ENCODE results near the gene SLC38A9. TPM values are rescaled to one million over a fixed set of nuclear protein-coding genes. Genes with fewer than 3 reads are reported as not detected.

The SLC38A9 gene
- total and polyA plus RNA-seq, 10 donors = 7.9 to 45.0 (median 27.5) TPM

- Histone ChIP-seq H3K27me3 (replicated peaks in 1 of 7) (no peaks in the 10 kb centered on the region), H3K4me3 (no peak overlapping the region), H3K4me1 (peaks cover 0 to 3% (median 0%) of the 10 kb centered on the region in 6 donors), H3K9me3 (no peaks in the 10 kb centered on the region), H3K36me3 (peaks cover 0 to 8% (median 0%) of the 10 kb centered on the region in 6 donors), H3K27ac (no peak overlapping the region)
- 80 to 86% (median 85%) methylated on average over 2 of the region's 2 CpGs for WGBS, 5 donors
- DNase-seq = no peak
- TF ChIP-seq POLR2AphosphoS5 (IDR thresholded peaks at IDR 0.05) (no peak), POLR2A (IDR thresholded peaks at IDR 0.05) (no peak)
- TF ChIP-seq, protein P1, sequence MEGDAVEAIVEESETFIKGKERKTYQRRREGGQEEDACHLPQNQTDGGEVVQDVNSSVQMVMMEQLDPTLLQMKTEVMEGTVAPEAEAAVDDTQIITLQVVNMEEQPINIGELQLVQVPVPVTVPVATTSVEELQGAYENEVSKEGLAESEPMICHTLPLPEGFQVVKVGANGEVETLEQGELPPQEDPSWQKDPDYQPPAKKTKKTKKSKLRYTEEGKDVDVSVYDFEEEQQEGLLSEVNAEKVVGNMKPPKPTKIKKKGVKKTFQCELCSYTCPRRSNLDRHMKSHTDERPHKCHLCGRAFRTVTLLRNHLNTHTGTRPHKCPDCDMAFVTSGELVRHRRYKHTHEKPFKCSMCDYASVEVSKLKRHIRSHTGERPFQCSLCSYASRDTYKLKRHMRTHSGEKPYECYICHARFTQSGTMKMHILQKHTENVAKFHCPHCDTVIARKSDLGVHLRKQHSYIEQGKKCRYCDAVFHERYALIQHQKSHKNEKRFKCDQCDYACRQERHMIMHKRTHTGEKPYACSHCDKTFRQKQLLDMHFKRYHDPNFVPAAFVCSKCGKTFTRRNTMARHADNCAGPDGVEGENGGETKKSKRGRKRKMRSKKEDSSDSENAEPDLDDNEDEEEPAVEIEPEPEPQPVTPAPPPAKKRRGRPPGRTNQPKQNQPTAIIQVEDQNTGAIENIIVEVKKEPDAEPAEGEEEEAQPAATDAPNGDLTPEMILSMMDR (IDR thresholded peaks at IDR 0.05 in 8 of 11, conservative IDR thresholded peaks at IDR 0.05 in 3 of 11) = no peak
- intact Hi-C loops (cut with DNase I; ENCODE audit: low total_unique reads) = loop anchor here (10.0 kb wide), 1 partner anchor 276 kb away; no protein-coding TSS in a partner anchor
Observed at GRCh38 chr5:55680353-55680752, 31.8 kb downstream of the SLC38A9 start.

- intact Hi-C loops (cut with DNase I; ENCODE audit: low total_unique reads) = no loop called here
- DNase-seq = no peak
Observed at GRCh38 chr5:55679556-55679955, 32.6 kb downstream of the SLC38A9 start.

DNA sequence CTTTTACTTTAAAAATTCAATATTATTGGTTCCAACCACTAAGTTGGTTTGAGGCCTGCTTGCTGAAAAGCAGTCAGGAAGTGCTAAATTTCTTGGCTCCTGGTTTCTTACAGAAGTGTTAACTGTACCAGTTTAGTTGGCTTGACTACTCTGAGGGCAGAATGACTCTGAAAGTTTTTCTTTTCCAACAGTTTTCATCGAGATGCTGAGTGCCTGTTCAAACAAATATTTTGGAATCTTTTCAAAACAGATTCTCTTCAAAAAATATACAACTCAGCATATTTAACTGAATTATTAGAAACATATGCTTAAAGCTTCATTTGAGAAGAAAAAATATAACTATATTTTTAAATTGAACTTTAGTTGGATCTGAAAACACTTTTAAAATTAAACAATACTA lies 37.0 kb downstream of the SLC38A9 start:
- WGBS, 5 donors = 61 to 73% (median 70%) methylated on average over 1 of the region's 1 CpG
- TF ChIP-seq, protein P1 (IDR thresholded peaks at IDR 0.05 in 8 of 11, conservative IDR thresholded peaks at IDR 0.05 in 3 of 11) = no peak
- no peak for TF ChIP-seq POLR2AphosphoS5 (IDR thresholded peaks at IDR 0.05)
- no peak for TF ChIP-seq POLR2A (IDR thresholded peaks at IDR 0.05)
- Histone ChIP-seq H3K27ac (no peak overlapping the region), H3K9me3 (no peaks in the 10 kb centered on the region), H3K27me3 (replicated peaks in 1 of 7) (no peaks in the 10 kb centered on the region), H3K4me3 (no peak overlapping the region), H3K36me3 (peaks cover 0 to 17% (median 0%) of the 10 kb centered on the region in 6 donors), H3K4me1 (peaks cover 0 to 4% (median 0%) of the 10 kb centered on the region in 6 donors)
- intact Hi-C loops (cut with DNase I; ENCODE audit: low total_unique reads) = no loop called here
- DNase-seq = no peak

More at GRCh38 chr5:55679556-55679955, 32.6 kb downstream of the SLC38A9 start:
- Histone ChIP-seq H3K4me3 (no peak overlapping the region), H3K36me3 (peaks cover 0 to 8% (median 0%) of the 10 kb centered on the region in 6 donors), H3K4me1 (peaks cover 0 to 7% (median 0%) of the 10 kb centered on the region in 6 donors), H3K27me3 (replicated peaks in 1 of 7) (no peaks in the 10 kb centered on the region), H3K27ac (no peak overlapping the region), H3K9me3 (no peaks in the 10 kb centered on the region)
- TF ChIP-seq, protein P1 (IDR thresholded peaks at IDR 0.05 in 8 of 11, conservative IDR thresholded peaks at IDR 0.05 in 3 of 11) = no peak
- TF ChIP-seq POLR2A (IDR thresholded peaks at IDR 0.05) (no peak), POLR2AphosphoS5 (IDR thresholded peaks at IDR 0.05) (no peak)
- 0 to 94% (median 50%) methylated on average over 1 of the region's 1 CpG for WGBS, 5 donors

GRCh38 chr5:55674340-55674739 lies 37.8 kb downstream of the SLC38A9 start:
- no peak overlapping the region for H3K27ac ChIP-seq
- DNase-seq = no peak
- no peak overlapping the region for H3K4me3 ChIP-seq
- peaks cover 0 to 4% (median 0%) of the 10 kb centered on the region in 6 donors for H3K4me1 ChIP-seq
- no peaks in the 10 kb centered on the region for H3K9me3 ChIP-seq
- TF ChIP-seq, protein P1 (IDR thresholded peaks at IDR 0.05 in 8 of 11, conservative IDR thresholded peaks at IDR 0.05 in 3 of 11) = no peak
- TF ChIP-seq POLR2AphosphoS5 (IDR thresholded peaks at IDR 0.05) (no peak), POLR2A (IDR thresholded peaks at IDR 0.05) (no peak)
- H3K36me3 ChIP-seq = peaks cover 0 to 23% (median 0%) of the 10 kb centered on the region in 6 donors
- WGBS, 5 donors = 45 to 93% (median 62%) methylated on average over 2 of the region's 2 CpGs
- intact Hi-C loops (cut with DNase I; ENCODE audit: low total_unique reads) = no loop called here
- H3K27me3 ChIP-seq (replicated peaks in 1 of 7) = no peaks in the 10 kb centered on the region

Data from spleen (tissue), 11 donors.